Smooth muscle cell (in vitro differentiated cells): ENCODE measurements around the gene MYL5. TPM values are rescaled to one million over a fixed set of nuclear protein-coding genes. Genes with fewer than 3 reads are reported as not detected.

Experiments used
- DNase-seq: peaks from one replicate; lab custom pipeline; 2025; ENCODE audit not compliant: unreplicated experiment; lab: John Stamatoyannopoulos, UW
- H2AFZ ChIP-seq: fragments of 200-600 bp; sonication (generic); 2 replicates; pipeline ENCODE4 v1.6.0; 2016; ENCODE audit warnings: antibody characterized with exemption, low read depth, mild to moderate bottlenecking
- H3F3A ChIP-seq: fragments of 200-600 bp; sonication (generic); 2 replicates; pipeline ENCODE4 v1.6.0; 2017; ENCODE audit warnings: antibody characterized with exemption, low read depth
- H3K27ac ChIP-seq: fragments of 200-600 bp; sonication (generic); 2 replicates; pipeline ENCODE4 v1.5.1; 2016; ENCODE audit warnings: low read depth, mild to moderate bottlenecking
- H3K27me3 ChIP-seq: fragments of 200-600 bp; sonication (generic); 2 replicates; pipeline ENCODE4 v1.6.1; 2016; ENCODE audit warnings: low read depth, mild to moderate bottlenecking
- H3K36me3 ChIP-seq: fragments of 200-600 bp; sonication (generic); 2 replicates; pipeline ENCODE4 v1.5.1; 2016; ENCODE audit warnings: low read depth
- H3K4me1 ChIP-seq: fragments of 200-600 bp; sonication (generic); 2 replicates; pipeline ENCODE4 v1.5.1; 2016; ENCODE audit warnings: low read depth
- H3K4me2 ChIP-seq: fragments of 200-600 bp; sonication (generic); 2 replicates; pipeline ENCODE4 v1.6.0; 2016; ENCODE audit warnings: mild to moderate bottlenecking
- H3K4me3 ChIP-seq: fragments of 200-600 bp; sonication (generic); 2 replicates; pipeline ENCODE4 v1.5.1; 2016; ENCODE audit warnings: mild to moderate bottlenecking
- H3K79me2 ChIP-seq: fragments of 200-600 bp; sonication (generic); 2 replicates; pipeline ENCODE4 v1.6.0; 2016; ENCODE audit warnings: low read depth, mild to moderate bottlenecking
- H3K9ac ChIP-seq: fragments of 200-600 bp; sonication (generic); 2 replicates; pipeline ENCODE4 v1.6.0; 2016; ENCODE audit warnings: low read depth
- H3K9me3 ChIP-seq: fragments of 200-600 bp; sonication (generic); replicated peaks from 2 replicates; pipeline ENCODE4 v1.5.1; 2016; ENCODE audit warnings: low read depth
- H4K20me1 ChIP-seq: fragments of 200-600 bp; sonication (generic); 2 replicates; pipeline ENCODE4 v1.6.0; 2016; ENCODE audit warnings: low read depth
- WGBS: methylation state at CpG from one replicate; pipeline ENCODE4 v1.1.7; 2016; ENCODE audit warnings: low lambda C conversion rate; 5-methylcytosine and 5-hydroxymethylcytosine counted together
- polyA plus RNA-seq: library from polyadenylated mRNA; unstranded; fragments of >200 nt; fragmentation: Nextera tagmentation; extraction: Ambion mirVana; gene quantifications from 2 replicates; pipeline ENCODE4 v1.2.1, GENCODE V29; 2016
- total RNA-seq: library from RNA; depleted of rRNA; stranded (reverse); fragments of >200 nt; gene quantifications from 2 replicates; pipeline ENCODE4 v1.2.3, GENCODE V29; 2014
- TF ChIP-seq, protein P1 (sequence below): fragments of 200-600 bp; sonication (generic); IDR thresholded peaks from 2 replicates; pipeline ENCODE4 v1.5.1; 2017; ENCODE audit warnings: borderline replicate concordance, mild to moderate bottlenecking, antibody characterized with exemption; ENCODE audit not compliant: insufficient read depth, poor library complexity, severe bottlenecking

MYL5 gene
- total and polyA plus RNA-seq, 2 experiments from 2014 or later = 6.7 to 6.8 TPM

DNA sequence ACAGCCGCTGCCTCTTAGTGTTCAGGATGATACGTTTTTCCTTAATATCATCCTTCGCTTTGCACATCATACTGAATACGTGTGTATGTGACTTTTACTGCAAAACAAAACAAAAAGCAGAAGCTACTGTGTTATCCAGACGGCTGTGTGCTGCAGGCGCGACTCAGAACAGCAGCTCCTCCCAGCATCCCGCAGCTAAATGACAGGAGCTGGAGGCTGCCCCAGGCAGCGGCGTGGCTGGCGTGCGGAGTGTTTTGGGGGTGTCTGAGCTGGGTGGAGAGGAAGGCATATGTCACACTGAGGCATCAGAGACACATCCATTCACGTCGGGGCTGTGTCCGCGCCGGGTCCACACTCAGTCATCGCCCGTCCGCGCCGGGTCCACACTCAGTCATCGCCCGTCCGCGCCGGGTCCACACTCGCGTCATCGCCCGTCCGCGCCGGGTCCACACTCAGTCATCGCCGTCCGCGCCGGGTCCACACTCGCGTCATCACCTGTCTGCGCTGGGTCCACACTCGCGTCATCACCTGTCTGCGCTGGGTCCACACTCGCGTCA is 47.9 kb downstream of the MYL5 start:
- TF ChIP-seq, protein P1, sequence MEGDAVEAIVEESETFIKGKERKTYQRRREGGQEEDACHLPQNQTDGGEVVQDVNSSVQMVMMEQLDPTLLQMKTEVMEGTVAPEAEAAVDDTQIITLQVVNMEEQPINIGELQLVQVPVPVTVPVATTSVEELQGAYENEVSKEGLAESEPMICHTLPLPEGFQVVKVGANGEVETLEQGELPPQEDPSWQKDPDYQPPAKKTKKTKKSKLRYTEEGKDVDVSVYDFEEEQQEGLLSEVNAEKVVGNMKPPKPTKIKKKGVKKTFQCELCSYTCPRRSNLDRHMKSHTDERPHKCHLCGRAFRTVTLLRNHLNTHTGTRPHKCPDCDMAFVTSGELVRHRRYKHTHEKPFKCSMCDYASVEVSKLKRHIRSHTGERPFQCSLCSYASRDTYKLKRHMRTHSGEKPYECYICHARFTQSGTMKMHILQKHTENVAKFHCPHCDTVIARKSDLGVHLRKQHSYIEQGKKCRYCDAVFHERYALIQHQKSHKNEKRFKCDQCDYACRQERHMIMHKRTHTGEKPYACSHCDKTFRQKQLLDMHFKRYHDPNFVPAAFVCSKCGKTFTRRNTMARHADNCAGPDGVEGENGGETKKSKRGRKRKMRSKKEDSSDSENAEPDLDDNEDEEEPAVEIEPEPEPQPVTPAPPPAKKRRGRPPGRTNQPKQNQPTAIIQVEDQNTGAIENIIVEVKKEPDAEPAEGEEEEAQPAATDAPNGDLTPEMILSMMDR = no peak
- H3K27ac ChIP-seq = no peak overlapping the region
- no peak for DNase-seq
- H4K20me1 ChIP-seq = peaks cover 96% of the 10 kb centered on the region
- H2AFZ ChIP-seq = no peak overlapping the region
- no peaks in the 10 kb centered on the region for H3K27me3 ChIP-seq
- no peak overlapping the region for H3K4me2 ChIP-seq
- H3K36me3 ChIP-seq = no peaks in the 10 kb centered on the region
- 92% methylated on average over 21 of the region's 47 CpGs for WGBS
- H3F3A ChIP-seq = no peaks in the 10 kb centered on the region
- no peaks in the 10 kb centered on the region for H3K9me3 ChIP-seq
- H3K4me1 ChIP-seq = no peaks in the 10 kb centered on the region
- no peak overlapping the region for H3K4me3 ChIP-seq
- peaks cover 96% of the 10 kb centered on the region for H3K79me2 ChIP-seq
- no peak overlapping the region for H3K9ac ChIP-seq

DNA sequence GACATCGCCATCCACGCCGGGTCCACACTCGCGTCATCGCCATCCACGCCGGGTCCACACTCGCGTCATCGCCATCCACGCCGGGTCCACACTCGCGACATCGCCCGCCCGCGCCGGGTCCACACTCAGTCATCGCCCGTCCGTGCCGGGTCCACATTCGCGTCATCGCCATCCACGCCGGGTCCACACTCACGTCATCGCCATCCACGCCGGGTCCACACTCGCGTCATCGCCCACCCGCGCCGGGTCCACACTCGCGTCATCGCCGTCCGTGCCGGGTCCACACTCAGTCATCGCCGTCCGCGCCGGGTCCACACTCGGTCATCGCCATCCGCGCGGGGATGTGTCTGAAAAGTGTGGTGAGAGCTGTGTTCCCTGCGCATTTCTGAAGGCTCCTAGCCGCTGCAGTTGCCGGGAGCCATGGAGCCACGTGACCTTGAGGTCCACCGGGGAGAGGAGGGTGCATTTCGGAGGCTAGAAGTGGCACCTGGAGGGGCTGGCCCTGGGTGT is 48.6 kb downstream of the MYL5 start:
- Histone ChIP-seq H3K79me2 (peaks cover 96% of the 10 kb centered on the region), H3K27ac (no peak overlapping the region), H3F3A (no peaks in the 10 kb centered on the region), H3K36me3 (no peaks in the 10 kb centered on the region), H3K9me3 (no peaks in the 10 kb centered on the region), H3K4me2 (no peak overlapping the region), H2AFZ (no peak overlapping the region), H3K4me1 (no peaks in the 10 kb centered on the region), H3K4me3 (no peak overlapping the region), H3K27me3 (no peaks in the 10 kb centered on the region), H4K20me1 (peaks cover 96% of the 10 kb centered on the region), H3K9ac (no peak overlapping the region)
- TF ChIP-seq, protein P1 = no peak
- 99% methylated on average over 61 of the region's 61 CpGs for WGBS
- no peak for DNase-seq

DNA sequence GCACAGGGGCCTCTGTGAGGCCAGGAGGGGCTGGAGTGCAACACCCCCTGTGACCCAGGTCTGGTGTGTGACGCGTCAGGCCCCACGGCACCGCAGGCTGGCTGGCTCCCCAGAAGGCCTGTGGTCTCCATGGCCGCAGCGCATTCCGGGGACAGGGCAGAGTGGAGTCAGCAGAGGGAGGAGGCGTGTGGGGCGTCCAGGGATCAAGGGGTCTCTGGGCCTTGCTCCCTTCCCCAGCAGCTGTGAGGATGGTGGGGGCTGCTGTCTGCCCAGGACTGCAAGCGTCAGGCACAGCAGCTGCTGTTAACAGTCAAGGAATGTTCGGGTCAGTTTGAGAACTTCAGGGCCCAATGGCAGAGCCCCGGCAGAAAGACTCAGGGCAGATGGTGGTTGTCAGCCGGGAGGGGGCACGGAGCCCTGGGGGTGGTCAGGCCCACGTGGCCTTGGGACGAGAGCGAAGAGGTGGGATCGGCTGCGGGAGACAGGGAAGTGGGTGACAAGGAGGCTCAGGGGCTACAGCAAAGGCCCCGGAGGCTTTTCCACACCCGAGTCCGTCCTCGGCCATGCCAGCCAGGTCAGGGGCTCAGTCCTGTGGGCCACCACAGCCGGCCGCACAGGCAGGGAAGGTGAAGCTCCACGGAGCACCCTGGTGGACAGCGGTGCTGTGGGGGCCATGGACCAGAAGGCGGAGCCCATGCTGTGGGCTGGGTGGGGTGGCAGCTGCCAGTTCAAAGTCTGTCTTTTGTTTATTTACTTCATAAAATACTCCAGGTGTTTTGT is 49.6 kb downstream of the MYL5 start:
- 94% methylated on average over 28 of the region's 28 CpGs for WGBS
- Histone ChIP-seq H3K9ac (no peak overlapping the region), H3K36me3 (no peaks in the 10 kb centered on the region), H4K20me1 (peaks cover 96% of the 10 kb centered on the region), H3K4me3 (no peak overlapping the region), H3K4me2 (no peak overlapping the region), H3K4me1 (no peaks in the 10 kb centered on the region), H3K27ac (no peak overlapping the region), H3K9me3 (no peaks in the 10 kb centered on the region), H3F3A (no peaks in the 10 kb centered on the region), H3K79me2 (peaks cover 96% of the 10 kb centered on the region), H2AFZ (no peak overlapping the region), H3K27me3 (no peaks in the 10 kb centered on the region)
- no peak for DNase-seq
- TF ChIP-seq, protein P1 = no peak
